Measurements from ENCODE around the gene HIPK2.

Gene HIPK2

GRCh38 chr7:139777948-139778841 lies at the start of gene HIPK2:
HIPK2 (minus strand) TSS chr7:139777998; CDS start chr7:139777623, 375 bp downstream.
- DNase-seq: peak; percentile 69 to 73

- no peak for DNase-seq
These were observed 49.2 kb upstream of the HIPK2 start for GRCh38 chr7:139827042-139827441.

- no peak for DNase-seq
These were observed 48.0 kb upstream of the HIPK2 start for GRCh38 chr7:139825666-139826290.

- DNase-seq: no peak
These were observed 46.2 kb upstream of the HIPK2 start for GRCh38 chr7:139823959-139824521.

DNA sequence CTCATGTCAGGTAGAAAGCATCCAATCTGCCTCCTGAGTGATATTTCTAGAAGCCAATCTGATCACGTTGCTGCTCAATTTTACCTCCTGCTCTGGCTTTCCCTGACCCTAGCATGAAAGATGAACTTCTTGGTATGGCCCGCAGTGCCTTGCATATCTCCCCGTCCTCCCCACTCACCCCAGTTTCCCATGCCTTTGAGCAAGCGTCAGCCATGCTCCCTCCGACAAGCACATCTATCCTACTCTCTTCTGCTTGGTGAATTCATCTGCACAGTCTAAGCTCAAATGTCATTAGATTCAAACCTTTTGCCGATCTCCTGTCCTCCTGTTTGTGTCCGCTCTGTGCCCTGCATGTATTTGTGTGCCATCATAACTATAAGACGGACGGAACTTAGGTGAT lies 45.1 kb upstream of the HIPK2 start:
- no peak for DNase-seq

DNA sequence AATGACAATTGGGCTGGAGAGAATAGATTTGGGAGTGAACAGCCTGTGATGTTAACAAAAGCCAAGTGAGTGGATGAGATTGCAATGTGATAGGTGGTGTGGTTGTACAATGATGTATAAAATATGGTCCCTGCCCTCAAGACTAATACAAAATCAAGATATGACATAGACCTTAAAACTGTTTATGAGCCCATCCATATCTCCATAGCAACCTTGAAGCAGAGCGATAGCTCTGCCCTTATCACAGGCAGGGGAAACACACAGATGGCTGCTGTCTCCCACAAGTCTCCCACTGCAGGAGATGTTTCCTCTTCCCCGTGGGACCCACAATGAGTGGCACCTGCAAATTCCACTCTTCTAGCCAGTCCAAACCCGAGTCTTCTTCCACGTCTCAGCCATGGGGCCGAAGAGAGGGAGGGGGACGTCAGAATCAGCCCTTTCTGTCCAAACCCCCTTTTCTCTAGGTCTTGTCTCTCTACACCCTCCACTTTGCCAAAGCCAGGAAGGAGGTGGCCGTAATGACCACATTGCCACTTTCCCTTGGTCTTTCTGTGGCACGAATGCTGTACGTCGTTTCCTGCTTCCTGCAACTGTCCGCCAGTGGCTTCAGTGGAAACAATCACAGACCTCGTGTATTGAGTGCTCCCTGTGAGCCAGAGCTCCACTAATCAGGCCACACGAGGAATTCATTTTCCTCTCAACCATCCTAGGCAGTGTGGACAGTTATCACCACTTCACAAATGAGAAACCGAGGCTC lies 43.7 kb upstream of the HIPK2 start:
- no peak for DNase-seq

- DNase-seq: no peak
These were observed 42.3 kb upstream of the HIPK2 start for GRCh38 chr7:139820089-139820488.

- DNase-seq: no peak
These were observed 39.5 kb upstream of the HIPK2 start for GRCh38 chr7:139817249-139817648.

DNA sequence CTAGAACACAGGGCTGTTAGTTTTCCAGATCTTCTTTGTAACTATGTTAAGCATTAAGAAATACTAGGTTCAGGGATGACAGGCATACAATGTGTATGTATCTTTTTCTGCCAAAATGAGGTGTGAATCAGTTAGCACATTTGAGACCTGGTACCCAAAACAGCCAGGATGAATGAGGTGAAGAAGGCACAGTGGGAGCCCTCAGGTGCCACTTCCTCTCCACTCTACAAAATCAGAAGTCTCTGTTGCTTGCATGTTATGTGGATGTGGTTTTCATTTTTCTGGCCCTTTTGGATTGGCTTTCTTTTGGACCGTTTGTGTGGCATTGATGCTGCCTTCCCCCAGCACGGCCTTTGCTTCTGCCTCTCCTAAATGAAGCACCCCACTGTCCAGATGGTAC lies 35.9 kb upstream of the HIPK2 start:
- no peak for DNase-seq

DNA sequence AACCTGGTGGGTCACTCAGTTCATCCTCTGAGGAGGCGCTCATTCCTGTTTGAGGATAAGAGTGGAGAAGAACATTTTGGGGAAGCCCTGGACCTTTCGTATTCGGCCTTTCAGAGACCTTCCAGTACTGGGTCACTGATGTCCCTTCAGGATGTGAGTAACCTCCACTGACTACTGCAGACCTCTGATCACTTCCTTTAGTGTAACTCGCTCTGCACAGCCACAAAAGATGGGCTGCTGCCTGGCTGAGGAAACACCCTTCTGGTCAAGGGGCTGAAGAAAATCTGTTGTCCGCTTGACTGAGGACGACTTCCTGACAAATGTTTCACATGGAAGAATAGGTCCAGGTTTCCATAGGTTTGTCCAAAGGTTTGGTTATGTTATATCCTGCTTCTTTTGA lies 35.4 kb upstream of the HIPK2 start:
- DNase-seq: no peak

GRCh38 chr7:139811066-139811465 lies 33.3 kb upstream of the HIPK2 start:
- no peak for DNase-seq

- no peak for DNase-seq
These were observed 31.1 kb upstream of the HIPK2 start for GRCh38 chr7:139808846-139809442.

DNA sequence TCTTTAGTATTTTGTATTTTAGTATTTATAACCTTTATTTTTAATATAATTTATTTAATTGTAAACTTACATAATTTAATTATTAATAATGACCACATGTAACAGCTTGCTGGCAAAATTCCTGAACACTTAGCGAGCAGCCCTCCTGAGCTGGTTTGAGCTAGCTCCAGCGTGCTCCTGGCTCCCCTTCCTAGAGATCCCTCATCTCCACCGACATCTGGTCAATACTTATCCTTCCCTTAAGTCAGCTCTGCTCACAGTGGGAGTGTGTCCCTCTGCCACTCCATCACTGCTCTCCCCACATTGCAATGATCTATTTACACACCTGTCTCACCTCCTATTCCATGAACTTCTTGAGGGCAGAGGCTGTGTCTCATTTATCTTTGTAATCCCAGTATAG lies 30.6 kb upstream of the HIPK2 start:
- DNase-seq: no peak

- DNase-seq: no peak
These were observed 29.2 kb upstream of the HIPK2 start for GRCh38 chr7:139807009-139807408.

DNA sequence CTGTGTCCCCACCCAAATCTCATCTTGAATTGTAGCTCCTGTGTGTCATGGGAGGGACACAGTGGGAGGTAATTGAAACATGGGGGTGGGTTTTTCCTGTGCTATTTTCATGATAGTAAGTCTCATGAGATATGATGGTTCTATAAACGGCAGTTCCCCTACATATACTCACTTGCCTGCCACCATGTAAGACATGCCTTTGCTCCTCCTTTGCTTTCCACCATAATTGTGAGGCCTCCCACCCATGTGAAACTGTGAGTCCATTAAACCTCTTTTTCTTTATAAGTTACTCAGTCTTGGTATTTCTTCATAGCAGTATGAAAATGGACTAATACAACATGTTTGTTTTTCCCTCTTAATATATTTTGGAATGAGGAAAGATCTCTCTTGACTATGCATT lies 26.8 kb upstream of the HIPK2 start:
- no peak for DNase-seq

DNA sequence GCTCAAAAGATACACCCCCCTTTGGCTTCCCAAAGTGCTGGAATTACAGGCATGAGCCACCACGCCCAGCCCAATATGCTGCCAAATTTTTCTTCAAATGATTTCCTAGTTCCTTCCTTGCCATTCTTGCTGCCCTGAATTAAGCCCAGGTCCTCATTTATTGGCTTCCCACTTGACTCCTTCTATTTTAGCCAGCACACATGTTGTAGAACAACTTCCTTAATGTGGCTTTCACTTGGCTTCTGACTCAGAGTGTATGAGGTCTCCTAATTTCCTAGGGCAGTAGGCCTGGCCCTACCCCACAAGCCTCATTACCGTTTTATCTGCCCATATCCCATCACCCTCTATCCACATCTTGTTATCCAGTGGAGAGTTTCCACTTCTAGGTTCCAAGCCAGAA lies 21.8 kb upstream of the HIPK2 start:
- no peak for DNase-seq

- DNase-seq: no peak
These were observed 21.1 kb upstream of the HIPK2 start for GRCh38 chr7:139798892-139799291.

- no peak for DNase-seq
These were observed 20.4 kb upstream of the HIPK2 start for GRCh38 chr7:139798221-139798620.

DNA sequence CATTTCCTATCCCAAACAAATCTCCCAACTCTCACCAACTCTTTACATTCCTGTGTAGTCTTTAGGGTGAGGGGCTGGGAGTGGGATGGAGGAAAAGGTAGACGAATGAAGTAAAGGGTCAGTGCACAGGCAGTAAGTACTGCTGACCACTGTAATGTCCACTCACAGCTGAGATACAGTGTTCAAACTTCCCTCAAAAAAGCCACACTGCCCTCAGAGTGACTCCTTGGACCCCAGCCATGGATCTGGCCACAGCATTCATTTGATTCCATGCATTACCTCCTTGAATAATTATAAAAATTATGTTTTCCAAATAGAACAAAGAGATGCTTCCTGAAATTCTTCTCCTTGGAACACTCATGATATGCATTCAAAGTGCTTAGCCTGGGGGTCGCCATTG lies 19.8 kb upstream of the HIPK2 start:
- no peak for DNase-seq

- DNase-seq: no peak
These were observed 13.5 kb upstream of the HIPK2 start for GRCh38 chr7:139791316-139791715.

DNA sequence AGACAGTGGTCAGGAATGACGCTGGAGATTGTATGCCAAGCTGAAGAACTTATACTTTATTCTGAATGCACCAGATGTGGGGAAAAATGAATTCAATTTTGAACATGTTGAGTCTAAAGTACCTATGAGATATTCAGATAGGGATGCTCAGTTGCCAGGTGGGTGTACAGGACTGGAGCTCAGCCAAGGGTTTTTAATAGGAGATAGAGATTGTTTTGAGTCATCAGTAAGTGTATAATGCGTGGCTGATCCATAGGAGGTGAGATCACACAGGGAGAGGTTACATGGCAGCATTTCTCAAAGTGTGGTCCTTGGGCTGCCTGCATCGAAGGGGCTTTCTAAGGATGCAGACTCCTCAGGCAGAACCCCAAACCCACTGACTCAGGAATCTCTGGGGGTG lies 6.8 kb upstream of the HIPK2 start:
- DNase-seq: no peak

DNA sequence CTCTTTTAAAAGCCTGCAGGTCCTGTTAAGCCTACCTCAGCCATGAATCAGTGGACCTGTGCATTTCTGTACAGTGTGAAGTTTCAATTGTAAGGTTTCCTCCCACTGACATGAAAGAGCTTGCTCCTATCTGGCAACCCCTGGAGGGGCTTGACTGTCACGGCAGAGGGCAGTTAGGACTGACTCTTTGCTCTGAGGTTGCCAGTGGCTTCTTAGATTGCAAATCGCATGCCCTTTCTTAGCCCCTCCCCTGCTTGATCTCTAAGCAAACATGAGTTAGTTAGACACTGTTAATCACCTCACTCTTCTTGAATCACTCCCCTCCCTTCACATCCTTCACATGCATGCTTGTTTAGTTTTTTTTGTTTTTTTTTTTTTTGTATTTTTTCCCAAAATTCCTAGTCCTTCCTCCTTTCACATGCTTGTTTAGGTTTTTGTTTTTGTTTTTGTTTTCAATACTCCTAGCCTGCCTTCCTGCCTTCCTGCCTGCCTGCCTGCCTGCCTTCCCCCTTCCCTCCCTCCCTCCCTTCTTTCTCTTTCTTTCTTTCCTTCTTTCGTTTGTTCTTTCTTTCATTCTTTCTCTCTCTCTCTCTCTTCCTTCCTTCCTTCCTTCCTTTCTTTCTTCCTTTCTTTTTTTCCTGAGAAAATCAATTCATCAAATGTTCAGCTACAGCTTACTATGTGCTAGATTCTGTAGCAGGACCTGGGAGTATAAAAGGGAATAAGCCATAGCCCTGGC lies 6.0 kb upstream of the HIPK2 start:
- no peak for DNase-seq

Data from activated CD4-positive, alpha-beta T cell treated with anti-CD3 and anti-CD28 coated beads, Interleukin-2, amount 50 U/mL, for 4 hours (primary cell).